Mucosa of stomach (tissue), 1 donor: ENCODE results near the gene ZNF383.
"Not testable (repeated sequence)": the region's sequence is repeated elsewhere in the genome, so short reads cannot be mapped to it uniquely, and the experiment has no call there.

Source experiments
- H3K27me3 ChIP-seq: one replicate; pipeline ENCODE4 v1.7.0; 2013; ENCODE audit warnings: mild to moderate bottlenecking, low read length; ENCODE audit not compliant: control insufficient read depth, insufficient read depth
- H3K36me3 ChIP-seq: one replicate; pipeline ENCODE4 v1.7.0; 2013; ENCODE audit warnings: low read length; ENCODE audit not compliant: control insufficient read depth, insufficient read depth
- H3K4me1 ChIP-seq: one replicate; pipeline ENCODE4 v1.7.0; 2013; ENCODE audit warnings: mild to moderate bottlenecking, low read length; ENCODE audit not compliant: control insufficient read depth, insufficient read depth
- H3K4me3 ChIP-seq: one replicate; pipeline ENCODE4 v1.7.0; 2013; ENCODE audit warnings: low read length
- H3K9ac ChIP-seq: one replicate; pipeline ENCODE4 v1.7.0; 2013; ENCODE audit warnings: mild to moderate bottlenecking, low read length, moderate library complexity
- H3K9me3 ChIP-seq: one replicate; pipeline ENCODE4 v1.7.0; 2013; ENCODE audit warnings: mild to moderate bottlenecking, low read length, moderate library complexity; ENCODE audit not compliant: control insufficient read depth
- donor health status: Pancreatic carcinoma.

ZNF383 gene

GRCh38 chr19:37217775-37218591 lies at the start of gene ZNF383:
ZNF383 (plus strand) TSS chr19:37218214; CDS start chr19:37230454, 12,240 bp downstream.
- no peaks in the 10 kb centered on the region for H3K27me3 ChIP-seq
- H3K36me3 ChIP-seq = no peaks in the 10 kb centered on the region
- H3K4me1 ChIP-seq = no peaks in the 10 kb centered on the region
- H3K9ac ChIP-seq = peak within 1 kb of the TSS; percentile 69
- H3K4me3 ChIP-seq = peak within 1 kb of the TSS; percentile 61
- no peaks in the 10 kb centered on the region for H3K9me3 ChIP-seq

DNA sequence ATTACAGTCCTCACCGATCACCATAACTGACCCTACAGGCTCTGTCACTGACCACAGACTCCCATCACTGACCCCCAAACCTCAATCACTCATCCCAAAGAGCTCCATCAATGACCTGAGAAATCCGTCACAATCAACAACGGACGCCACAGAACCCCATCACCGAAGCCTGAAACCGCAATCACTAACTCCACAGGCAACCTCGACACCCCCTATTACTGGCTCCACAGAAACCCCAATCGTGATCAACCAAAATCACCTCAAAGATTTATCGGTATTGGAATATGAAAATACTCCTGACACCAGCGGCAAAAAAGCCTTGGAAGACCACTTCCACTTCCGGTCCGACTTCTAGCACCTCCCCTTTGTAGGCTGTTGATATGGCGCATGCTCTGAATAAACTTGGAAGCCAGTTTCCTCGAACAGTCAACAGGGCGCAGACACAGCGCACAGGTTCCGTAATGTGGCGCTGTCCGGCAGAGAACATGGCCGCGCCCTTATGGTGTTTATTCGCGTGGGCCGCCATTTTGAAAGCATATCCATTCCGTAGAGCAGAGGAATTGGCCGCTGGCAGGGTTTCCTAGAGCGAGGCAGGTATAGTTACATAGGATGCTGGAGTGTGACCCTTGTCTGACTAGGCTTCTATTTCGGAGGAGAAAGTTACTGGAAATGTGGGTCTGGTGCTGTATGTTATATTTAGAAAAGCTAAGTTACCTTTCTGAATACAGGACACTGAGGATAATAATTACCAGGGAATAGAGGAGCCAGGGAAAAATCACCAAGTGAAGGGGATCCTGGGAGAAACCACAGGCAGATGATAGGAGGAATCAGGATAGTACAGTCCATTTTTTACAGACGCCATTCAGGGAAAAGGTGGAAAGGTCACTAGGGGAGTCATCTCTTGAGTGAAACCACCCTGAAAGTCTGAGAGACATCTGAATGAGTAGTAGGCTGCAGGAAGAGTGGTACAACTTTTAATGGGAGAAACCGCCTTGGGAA lies 45.3 kb upstream of the ZNF383 start, which contains the start of gene ZNF585A:
Gene ZNF585A, minus strand, starts transcription at position 328 of the 999 bp plus-strand sequence. CDS start 2,785 bp downstream, outside the sequence.
- Histone ChIP-seq H3K9ac (peak within 1 kb of the TSS; percentile 87), H3K27me3 (no peaks in the 10 kb centered on the region), H3K4me3 (peak within 1 kb of the TSS; percentile 65), H3K36me3 (no peaks in the 10 kb centered on the region), H3K4me1 (no peaks in the 10 kb centered on the region), H3K9me3 (no peaks in the 10 kb centered on the region)

GRCh38 chr19:37186071-37186470 lies 31.9 kb upstream of the ZNF383 start:
- not testable (repeated sequence) for H3K9ac ChIP-seq, H3K36me3 ChIP-seq, H3K27me3 ChIP-seq, H3K4me3 ChIP-seq, H3K4me1 ChIP-seq
- H3K9me3 ChIP-seq = peaks cover 23% of the 10 kb centered on the region

DNA sequence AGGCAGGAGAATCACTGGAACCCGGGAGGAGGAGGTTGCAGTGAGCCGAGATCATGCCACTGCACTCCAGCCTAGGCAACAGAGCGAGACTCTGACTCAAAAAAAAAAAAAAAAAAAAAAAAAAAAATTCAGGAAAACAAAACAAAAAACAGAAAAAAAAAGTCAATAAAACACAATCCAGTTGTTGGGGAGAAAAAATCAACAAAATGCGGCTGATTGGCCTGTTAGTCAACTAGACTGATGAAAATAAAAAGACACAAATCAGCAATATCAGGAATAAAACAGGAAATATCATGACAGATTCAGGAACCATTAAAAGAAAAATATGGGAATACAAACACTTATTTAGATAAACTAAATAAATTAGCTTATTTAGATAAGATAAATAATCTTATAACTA lies 22.8 kb upstream of the ZNF383 start:
- not testable (repeated sequence) for H3K36me3 ChIP-seq, H3K27me3 ChIP-seq, H3K9ac ChIP-seq, H3K9me3 ChIP-seq, H3K4me1 ChIP-seq, H3K4me3 ChIP-seq

GRCh38 chr19:37197115-37197514 lies 20.9 kb upstream of the ZNF383 start:
- H3K9me3 ChIP-seq, H3K27me3 ChIP-seq, H3K4me3 ChIP-seq, H3K4me1 ChIP-seq, H3K9ac ChIP-seq, H3K36me3 ChIP-seq: not testable (repeated sequence)

DNA sequence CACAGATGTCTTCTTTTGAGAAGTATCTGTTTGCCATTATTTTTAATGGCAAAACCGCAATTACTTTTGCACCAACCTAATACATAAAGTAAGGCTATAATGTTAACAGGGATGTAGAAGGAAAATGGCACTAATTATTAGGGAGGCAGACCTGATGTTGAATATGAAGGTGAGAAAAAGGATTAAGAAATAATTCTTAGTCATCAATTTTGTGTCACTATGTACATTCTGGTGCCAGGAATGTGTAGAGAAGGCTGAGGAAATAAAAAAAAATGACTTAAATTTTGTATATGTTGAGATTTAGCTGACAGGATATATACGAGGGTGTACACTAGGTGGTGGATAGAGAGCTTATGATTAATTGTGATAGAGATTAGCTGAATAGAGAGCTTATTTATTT lies 20.2 kb upstream of the ZNF383 start:
- H3K4me1 ChIP-seq = no peaks in the 10 kb centered on the region
- no peaks in the 10 kb centered on the region for H3K9me3 ChIP-seq
- H3K36me3 ChIP-seq = no peaks in the 10 kb centered on the region
- H3K9ac ChIP-seq = no peak overlapping the region
- H3K4me3 ChIP-seq = no peak overlapping the region
- H3K27me3 ChIP-seq = no peaks in the 10 kb centered on the region

GRCh38 chr19:37217480-37217774 lies 587 bp upstream of the ZNF383 start:
- peak overlapping the region; percentile 69 for H3K9ac ChIP-seq
- peak overlapping the region; percentile 61 for H3K4me3 ChIP-seq
- no peaks in the 10 kb centered on the region for H3K9me3 ChIP-seq
- no peaks in the 10 kb centered on the region for H3K27me3 ChIP-seq
- H3K4me1 ChIP-seq = no peaks in the 10 kb centered on the region
- no peaks in the 10 kb centered on the region for H3K36me3 ChIP-seq

DNA sequence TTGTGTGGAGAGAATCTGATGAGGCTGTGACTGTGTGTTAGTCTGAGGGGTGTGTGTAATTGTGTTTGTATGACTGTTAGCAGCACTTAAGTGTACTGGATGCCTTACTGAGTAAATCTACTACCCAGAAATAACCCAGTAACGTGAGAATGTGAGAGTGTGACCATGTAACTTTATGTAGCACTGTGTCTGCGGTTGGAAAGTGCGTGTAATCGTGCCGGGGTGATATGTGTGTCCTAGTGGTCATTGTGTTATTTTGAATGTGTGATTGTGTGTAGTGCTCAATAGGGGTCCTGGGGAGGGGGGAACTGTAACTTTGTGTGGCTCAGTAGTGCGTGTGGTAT lies 550 bp downstream of the ZNF383 start:
- no peaks in the 10 kb centered on the region for H3K4me1 ChIP-seq
- peak overlapping the region; percentile 69 for H3K9ac ChIP-seq
- H3K27me3 ChIP-seq = no peaks in the 10 kb centered on the region
- H3K9me3 ChIP-seq = no peaks in the 10 kb centered on the region
- H3K36me3 ChIP-seq = no peaks in the 10 kb centered on the region
- peak overlapping the region; percentile 61 for H3K4me3 ChIP-seq

DNA sequence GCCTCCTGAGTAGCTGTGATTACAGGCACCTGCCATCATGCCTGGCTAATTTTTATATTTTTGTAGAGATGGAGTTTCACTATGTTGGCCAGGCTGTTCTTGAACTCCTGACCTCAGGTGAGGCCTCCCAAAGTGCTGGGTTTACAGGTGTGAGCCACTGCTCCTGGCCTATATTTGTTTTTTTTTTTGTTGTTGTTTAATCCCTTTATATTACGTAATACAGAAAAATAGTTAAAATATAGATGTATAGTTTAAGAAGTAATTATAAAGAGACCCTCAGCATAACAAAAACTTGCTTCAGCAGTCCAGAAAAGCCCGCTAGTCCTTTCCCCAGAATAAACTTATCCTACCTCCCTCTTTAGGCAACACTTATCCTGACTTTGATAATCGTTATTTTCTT lies 2.4 kb downstream of the ZNF383 start:
- no peak overlapping the region for H3K4me3 ChIP-seq
- H3K27me3 ChIP-seq = no peaks in the 10 kb centered on the region
- H3K9me3 ChIP-seq = no peaks in the 10 kb centered on the region
- H3K9ac ChIP-seq = no peak overlapping the region
- no peaks in the 10 kb centered on the region for H3K36me3 ChIP-seq
- H3K4me1 ChIP-seq = no peaks in the 10 kb centered on the region

- Histone ChIP-seq H3K9ac (no peak overlapping the region), H3K27me3 (no peaks in the 10 kb centered on the region), H3K4me1 (no peaks in the 10 kb centered on the region), H3K9me3 (no peaks in the 10 kb centered on the region), H3K36me3 (no peaks in the 10 kb centered on the region), H3K4me3 (no peak overlapping the region)
Observed at GRCh38 chr19:37221136-37221535, 3.1 kb downstream of the ZNF383 start.

DNA sequence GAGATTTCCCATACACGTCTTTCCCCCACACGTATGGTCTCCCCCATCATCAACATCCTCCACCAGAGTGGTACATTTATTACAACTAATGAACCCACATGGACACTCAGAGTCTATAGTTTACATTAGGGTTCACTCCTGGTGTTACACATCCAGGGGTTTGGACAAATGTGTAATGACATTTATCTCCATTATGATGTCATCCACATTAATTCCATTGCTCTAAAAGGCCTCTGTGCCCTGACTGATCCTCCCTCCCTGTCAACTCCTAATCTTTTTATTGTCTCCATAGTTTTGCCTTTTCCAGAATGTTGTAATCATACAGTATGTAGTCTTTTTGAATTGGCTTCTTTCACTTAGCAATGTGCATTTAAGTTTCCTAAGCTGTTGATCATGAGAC lies 8.2 kb downstream of the ZNF383 start:
- no peak overlapping the region for H3K9ac ChIP-seq
- peaks cover 7% of the 10 kb centered on the region for H3K36me3 ChIP-seq
- H3K4me3 ChIP-seq = no peak overlapping the region
- H3K4me1 ChIP-seq = no peaks in the 10 kb centered on the region
- H3K27me3 ChIP-seq = no peaks in the 10 kb centered on the region
- H3K9me3 ChIP-seq = peaks cover 7% of the 10 kb centered on the region

DNA sequence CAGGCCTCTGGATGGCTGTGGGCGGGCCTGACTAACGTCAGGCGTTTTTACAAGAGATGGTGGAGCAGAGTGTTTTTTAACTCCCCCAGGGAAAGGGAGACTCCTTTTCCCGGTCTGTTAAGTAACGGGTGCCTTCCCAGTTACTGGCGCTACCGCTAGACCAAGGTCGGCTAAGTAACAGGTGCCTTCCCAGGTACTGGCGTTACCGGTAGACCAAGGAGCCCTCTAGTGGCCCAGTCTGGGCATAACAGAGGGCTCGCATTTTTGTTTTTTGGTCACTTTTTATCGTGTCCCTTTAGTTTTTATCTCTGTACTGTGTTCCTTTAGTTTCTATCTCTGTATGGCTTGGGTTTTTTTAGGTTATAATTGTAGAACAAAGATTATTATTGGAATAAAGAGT lies 10.0 kb downstream of the ZNF383 start:
- no peak overlapping the region for H3K9ac ChIP-seq
- peaks cover 7% of the 10 kb centered on the region for H3K9me3 ChIP-seq
- H3K36me3 ChIP-seq = peaks cover 7% of the 10 kb centered on the region
- H3K27me3 ChIP-seq = no peaks in the 10 kb centered on the region
- no peaks in the 10 kb centered on the region for H3K4me1 ChIP-seq
- no peak overlapping the region for H3K4me3 ChIP-seq
